GM23248 (cell line): ENCODE measurements around the gene IQSEC1. TPM values are rescaled to one million over a fixed set of nuclear protein-coding genes. Genes with fewer than 3 reads are reported as not detected.

Experiments used
- DNase-seq: peaks from one replicate; pipeline ENCODE4 v3.0.0-alpha.2; 2015
- H2AFZ ChIP-seq: fragments of 200-600 bp; sonication (generic); 2 replicates; pipeline ENCODE4 v1.6.1; 2016; ENCODE audit warnings: antibody characterized with exemption
- H3F3A ChIP-seq: fragments of 200-600 bp; sonication (generic); 2 replicates; pipeline ENCODE4 v1.6.1; 2016; ENCODE audit warnings: mild to moderate bottlenecking, antibody characterized with exemption, mixed run types; ENCODE audit not compliant: insufficient read depth
- H3K27ac ChIP-seq: fragments of 200-600 bp; sonication (generic); 2 replicates; pipeline ENCODE4 v1.5.1; 2016; ENCODE audit warnings: mild to moderate bottlenecking
- H3K27me3 ChIP-seq: fragments of 200-600 bp; sonication (generic); replicated peaks from 2 replicates; pipeline ENCODE4 v1.6.1; 2016; ENCODE audit warnings: mild to moderate bottlenecking; ENCODE audit not compliant: insufficient read depth
- H3K36me3 ChIP-seq: fragments of 200-600 bp; sonication (generic); 2 replicates; pipeline ENCODE4 v1.6.1; 2016; ENCODE audit warnings: low read depth, mild to moderate bottlenecking
- H3K4me1 ChIP-seq: fragments of 200-600 bp; sonication (generic); 2 replicates; pipeline ENCODE4 v1.6.1; 2016; ENCODE audit warnings: mild to moderate bottlenecking; ENCODE audit not compliant: insufficient read depth
- H3K4me2 ChIP-seq: fragments of 200-600 bp; sonication (generic); one replicate; pipeline ENCODE4 v1.6.1; 2016; ENCODE audit warnings: mild to moderate bottlenecking; ENCODE audit not compliant: unreplicated experiment
- H3K4me3 ChIP-seq: fragments of 200-600 bp; sonication (generic); 2 replicates; pipeline ENCODE4 v1.5.1; 2016; ENCODE audit warnings: mild to moderate bottlenecking
- H3K79me2 ChIP-seq: fragments of 200-600 bp; sonication (generic); 2 replicates; pipeline ENCODE4 v1.6.1; 2016; ENCODE audit warnings: mild to moderate bottlenecking; ENCODE audit not compliant: insufficient read depth
- H3K9ac ChIP-seq: fragments of 200-600 bp; sonication (generic); 2 replicates; pipeline ENCODE4 v1.6.1; 2016; ENCODE audit warnings: mild to moderate bottlenecking
- H3K9me2 ChIP-seq: fragments of 200-600 bp; sonication (generic); 2 replicates; pipeline ENCODE4 v1.6.1; 2016; ENCODE audit warnings: mixed run types, mild to moderate bottlenecking, moderate library complexity; ENCODE audit not compliant: insufficient read depth
- H3K9me3 ChIP-seq: fragments of 200-600 bp; sonication (generic); one replicate; pipeline ENCODE4 v1.6.1; 2017; ENCODE audit warnings: low read depth
- H4K20me1 ChIP-seq: fragments of 200-600 bp; sonication (generic); 2 replicates; pipeline ENCODE4 v1.6.0; 2016; ENCODE audit not compliant: insufficient read depth
- EZH2 ChIP-seq: fragments of 200-600 bp; sonication (generic); IDR thresholded peaks from 2 replicates; pipeline ENCODE4 v1.6.1; 2018; ENCODE audit warnings: antibody characterized with exemption, mild to moderate bottlenecking; ENCODE audit not compliant: insufficient read depth, poor library complexity, severe bottlenecking
- EZH2phosphoT487 ChIP-seq: fragments of 200-600 bp; sonication (generic); IDR thresholded peaks from 2 replicates; pipeline ENCODE4 v1.6.1; 2018; ENCODE audit warnings: antibody characterized with exemption, moderate library complexity, mild to moderate bottlenecking, low read depth; ENCODE audit not compliant: insufficient read depth
- WGBS, 2 experiments: methylation state at CpG; one replicate each; pipeline ENCODE4 v1.1.6; 2015 to 2017; ENCODE audit warnings: low lambda C conversion rate in 2 of 2, low coverage in 1 of 2; ENCODE audit errors: missing lambda C conversion rate in 2 of 2; 5-methylcytosine and 5-hydroxymethylcytosine counted together
- in situ Hi-C: fragments of 300-500 bp; cut with MboI; formaldehyde crosslinking; loops from 2 replicates; pipeline ENCODE4 v1.15.0; 2020
- polyA plus RNA-seq: library from polyadenylated mRNA; unstranded; fragments of >200 nt; fragmentation: Nextera tagmentation; extraction: Ambion mirVana; gene quantifications from 2 replicates; pipeline ENCODE4 v1.2.1, GENCODE V29; 2016
- total RNA-seq: library from RNA; depleted of rRNA; stranded (reverse); fragments of >200 nt; shearing (Covaris generic); gene quantifications from 2 replicates; pipeline ENCODE4 v1.2.3, GENCODE V29; 2014

IQSEC1 gene
- total and polyA plus RNA-seq, 2 experiments from 2014 or later: 5.1 to 21.6 TPM

DNA sequence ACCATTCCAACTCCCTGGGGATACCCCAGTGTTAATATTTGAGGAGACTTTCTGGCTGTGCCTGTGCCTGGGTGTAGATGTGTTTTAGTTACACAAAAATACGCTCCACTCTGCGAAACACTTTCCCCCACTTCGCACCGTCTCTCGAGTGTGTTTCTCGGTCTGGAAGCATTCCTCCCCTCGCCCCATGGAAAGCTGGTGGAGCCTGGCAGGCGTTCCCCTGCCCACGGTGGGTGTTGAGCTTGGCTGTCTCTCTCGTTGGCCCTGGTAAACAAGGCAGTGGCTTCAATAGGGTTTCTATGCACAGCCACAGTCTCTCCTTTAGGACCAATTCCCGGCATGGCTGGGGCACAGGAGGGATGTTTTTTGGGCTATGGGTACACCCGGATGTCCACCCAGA, 19.3 kb downstream of the IQSEC1 start:
- no peak overlapping the region for H3K27ac ChIP-seq
- no peaks in the 10 kb centered on the region for H3K4me1 ChIP-seq
- no peak overlapping the region for H3K4me3 ChIP-seq
- no peaks in the 10 kb centered on the region for H4K20me1 ChIP-seq
- H3K79me2 ChIP-seq: no peaks in the 10 kb centered on the region
- no peak for DNase-seq
- no peaks in the 10 kb centered on the region for H3F3A ChIP-seq
- H3K27me3 ChIP-seq: 0 out of 2 replicates have a peak, but pooled peaks cover 3% of the 10 kb centered on the region
- no peak for TF ChIP-seq EZH2
- TF ChIP-seq EZH2phosphoT487: no peak
- no peaks in the 10 kb centered on the region for H3K9me3 ChIP-seq
- in situ Hi-C loops: no loop called here
- no peak overlapping the region for H3K9ac ChIP-seq
- H3K36me3 ChIP-seq: no peaks in the 10 kb centered on the region
- WGBS, 2 experiments: 58 to 60% methylated on average over 12 of the region's 12 CpGs
- no peak overlapping the region for H2AFZ ChIP-seq
- H3K4me2 ChIP-seq: no peak overlapping the region
- H3K9me2 ChIP-seq: no peaks in the 10 kb centered on the region

DNA sequence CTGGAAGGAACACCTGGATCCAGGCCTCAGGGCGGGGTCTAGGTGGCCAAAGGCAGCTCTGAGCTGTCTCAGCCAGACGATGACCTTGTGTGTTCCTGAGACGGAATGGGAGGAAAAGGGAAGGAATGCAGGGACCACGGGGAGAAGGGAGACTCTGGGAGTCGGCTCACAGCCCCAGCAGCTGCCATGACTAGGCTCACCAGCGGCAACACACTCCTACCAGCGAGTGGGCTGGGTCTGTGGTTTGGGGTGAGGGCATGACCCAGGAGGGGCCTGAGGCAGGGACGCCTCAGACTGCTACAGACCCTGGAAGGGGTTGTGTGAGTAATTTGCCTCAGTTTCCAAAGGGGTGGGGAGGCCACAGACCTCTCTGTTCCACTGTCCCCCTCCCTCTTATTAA, 19.8 kb downstream of the IQSEC1 start:
- WGBS, 2 experiments: 38% methylated on average over 7 to 8 of the region's 8 CpGs
- in situ Hi-C loops: no loop called here
- no peak overlapping the region for H3K9ac ChIP-seq

DNA sequence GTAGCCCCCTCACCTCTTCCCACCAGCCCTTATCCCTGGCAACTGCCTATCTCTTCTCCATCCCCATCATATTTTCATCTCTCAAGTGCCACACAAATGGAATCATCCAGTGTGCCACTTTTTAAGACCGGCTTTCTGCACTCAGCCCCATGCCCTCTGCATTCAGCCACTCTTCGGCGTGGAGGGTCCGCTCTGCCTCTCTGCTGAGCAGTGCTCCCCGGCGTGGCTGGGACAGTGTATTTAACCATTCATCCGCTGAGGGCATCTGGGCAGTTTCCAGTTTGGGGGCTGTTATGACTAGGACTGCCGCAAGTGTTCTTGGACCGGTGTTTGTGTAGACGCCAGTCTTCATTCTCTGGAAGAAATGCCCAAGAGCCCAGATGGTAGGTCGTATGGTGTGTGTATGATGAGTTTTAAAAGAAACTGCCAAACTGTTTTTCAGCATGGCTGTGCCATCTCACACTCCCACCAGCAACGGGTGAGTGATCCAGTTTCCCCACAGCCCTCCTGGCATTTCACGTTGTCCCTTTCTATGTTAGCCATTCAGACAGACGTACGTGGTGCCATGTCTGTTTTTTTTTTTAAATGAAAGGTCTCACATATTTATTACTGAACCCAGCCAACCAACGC, 20.9 kb downstream of the IQSEC1 start:
- TF ChIP-seq EZH2phosphoT487 (no peak), EZH2 (no peak)
- H3K79me2 ChIP-seq: no peaks in the 10 kb centered on the region
- no peak overlapping the region for H3K4me3 ChIP-seq
- no peak overlapping the region for H3K27ac ChIP-seq
- in situ Hi-C loops: no loop called here
- no peak overlapping the region for H3K9ac ChIP-seq
- no peak overlapping the region for H2AFZ ChIP-seq
- no peaks in the 10 kb centered on the region for H4K20me1 ChIP-seq
- H3K27me3 ChIP-seq: 0 out of 2 replicates have a peak, but pooled peaks cover 3% of the 10 kb centered on the region
- WGBS, 2 experiments: 65 to 66% methylated on average over 16 of the region's 16 CpGs
- no peaks in the 10 kb centered on the region for H3K9me2 ChIP-seq
- H3K9me3 ChIP-seq: no peaks in the 10 kb centered on the region
- H3K4me1 ChIP-seq: no peaks in the 10 kb centered on the region
- no peaks in the 10 kb centered on the region for H3F3A ChIP-seq
- H3K4me2 ChIP-seq: no peak overlapping the region
- no peak for DNase-seq
- no peaks in the 10 kb centered on the region for H3K36me3 ChIP-seq

More for the DNA sequence above, 19.8 kb downstream of the IQSEC1 start:
- no peaks in the 10 kb centered on the region for H3K36me3 ChIP-seq
- 0 out of 2 replicates have a peak, but pooled peaks cover 3% of the 10 kb centered on the region for H3K27me3 ChIP-seq
- DNase-seq: no peak
- no peaks in the 10 kb centered on the region for H3K79me2 ChIP-seq
- no peak for TF ChIP-seq EZH2
- TF ChIP-seq EZH2phosphoT487: no peak
- no peaks in the 10 kb centered on the region for H4K20me1 ChIP-seq
- no peak overlapping the region for H3K27ac ChIP-seq
- no peaks in the 10 kb centered on the region for H3K9me3 ChIP-seq
- H3F3A ChIP-seq: no peaks in the 10 kb centered on the region
- H3K4me3 ChIP-seq: no peak overlapping the region
- no peaks in the 10 kb centered on the region for H3K9me2 ChIP-seq
- no peak overlapping the region for H2AFZ ChIP-seq
- no peaks in the 10 kb centered on the region for H3K4me1 ChIP-seq
- no peak overlapping the region for H3K4me2 ChIP-seq

DNA sequence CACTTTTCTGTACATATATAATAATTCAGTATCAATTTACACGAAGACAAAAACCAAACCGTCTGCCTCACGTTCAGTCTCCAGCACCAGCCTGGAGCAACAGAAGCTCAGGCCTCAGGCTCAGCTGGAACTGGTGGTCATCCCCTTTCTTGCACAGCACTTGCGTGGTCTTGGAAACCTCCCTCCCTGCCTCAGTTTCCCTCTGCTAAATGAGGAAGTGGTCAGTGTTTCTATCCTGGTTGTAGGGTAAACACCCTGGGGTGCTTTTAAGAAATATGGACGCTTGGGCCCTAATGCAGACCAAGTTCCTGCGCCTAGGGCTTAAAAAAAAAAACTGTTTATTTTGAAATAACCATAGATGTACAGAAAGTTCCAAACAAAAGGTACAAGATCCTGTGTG, 21.6 kb downstream of the IQSEC1 start:
- H3K4me3 ChIP-seq: no peak overlapping the region
- DNase-seq: no peak
- H3K79me2 ChIP-seq: no peaks in the 10 kb centered on the region
- TF ChIP-seq EZH2 (no peak), EZH2phosphoT487 (no peak)
- no peaks in the 10 kb centered on the region for H3K9me3 ChIP-seq
- WGBS, 2 experiments: 61 to 74% methylated on average over 6 of the region's 6 CpGs
- H3K4me2 ChIP-seq: no peak overlapping the region
- no peaks in the 10 kb centered on the region for H3K4me1 ChIP-seq
- H2AFZ ChIP-seq: no peak overlapping the region
- no peaks in the 10 kb centered on the region for H3K36me3 ChIP-seq
- H3K27me3 ChIP-seq: 0 out of 2 replicates have a peak, but pooled peaks cover 3% of the 10 kb centered on the region
- H3K27ac ChIP-seq: no peak overlapping the region
- no peaks in the 10 kb centered on the region for H3F3A ChIP-seq
- H3K9me2 ChIP-seq: no peaks in the 10 kb centered on the region
- no peaks in the 10 kb centered on the region for H4K20me1 ChIP-seq
- in situ Hi-C loops: no loop called here
- H3K9ac ChIP-seq: no peak overlapping the region
